ENCODE data around the gene TNFRSF8. TPM values are rescaled to one million over a fixed set of nuclear protein-coding genes. Genes with fewer than 3 reads are reported as not detected.

The TNFRSF8 gene
- total and polyA plus RNA-seq, 10 donors, result 1.3 to 7.6 (median 2.0) TPM

- DNase-seq, result peak; percentile 87
- Histone ChIP-seq H3K36me3 (peaks cover 0 to 62% (median 0%) of the 10 kb centered on the region in 6 donors), H3K27ac (peak overlapping the region; percentile 72 to 99 (median 98)), H3K27me3 (replicated peaks in 1 of 7) (no peaks in the 10 kb centered on the region), H3K4me1 (peaks cover 81 to 100% (median 99%) of the 10 kb centered on the region in 6 donors), H3K4me3 (peak overlapping the region in 2 of 8 donors; percentile 9 to 62), H3K9me3 (no peaks in the 10 kb centered on the region)
- intact Hi-C loops (cut with DNase I; ENCODE audit: low total_unique reads), result no loop called here
- no peak for TF ChIP-seq CTCF (IDR thresholded peaks at IDR 0.05 in 8 of 11, conservative IDR thresholded peaks at IDR 0.05 in 3 of 11)
- peak; percentile 70 to 81 (median 79) for TF ChIP-seq POLR2AphosphoS5 (IDR thresholded peaks at IDR 0.05)
- no peak for TF ChIP-seq POLR2A (IDR thresholded peaks at IDR 0.05)
- WGBS, 5 donors, result 46 to 67% (median 57%) methylated on average over 14 to 17 of the region's 17 CpGs
These were observed 112.1 kb downstream of the TNFRSF8 start for GRCh38 chr1:12174924-12175810.

DNA sequence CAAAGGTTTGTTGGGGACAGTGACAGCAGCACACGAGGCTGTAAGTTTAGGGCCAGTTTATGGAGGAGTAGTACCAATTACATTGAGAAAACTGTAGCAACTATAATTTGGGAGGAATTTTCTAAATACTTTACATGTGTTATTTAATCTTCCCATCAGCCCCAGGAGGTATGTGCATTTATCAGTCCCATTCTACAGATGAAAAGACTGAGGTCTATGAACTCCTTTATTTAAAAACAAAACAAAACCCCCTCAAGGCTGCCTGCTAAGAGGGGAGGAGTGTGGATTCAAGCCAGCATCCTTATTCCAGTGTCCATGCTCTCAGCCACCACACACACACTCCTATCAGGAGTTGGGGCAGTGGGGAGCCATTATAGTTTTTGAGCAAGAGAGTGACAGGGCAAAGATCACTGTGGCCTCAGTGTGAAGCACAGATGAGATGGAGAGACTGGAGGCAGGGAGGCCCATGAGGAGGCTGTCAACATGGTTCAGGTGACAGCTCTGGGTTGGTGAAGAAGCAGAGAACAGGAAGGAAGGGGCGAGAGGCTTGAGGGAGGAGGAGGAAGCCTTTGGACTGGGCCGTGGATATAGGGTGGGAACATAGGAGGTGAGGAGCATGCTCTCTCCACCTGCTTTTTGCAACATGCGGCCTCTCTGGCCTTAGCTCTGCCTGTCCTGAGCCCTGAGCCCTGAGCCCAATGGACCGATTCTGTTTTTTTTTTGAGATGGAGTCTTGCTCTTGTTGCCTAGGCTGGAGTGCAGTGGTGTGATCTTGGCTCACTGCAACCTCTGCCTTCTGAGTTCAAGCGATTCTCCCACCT, 113.4 kb downstream of the TNFRSF8 start:
- H3K9me3 ChIP-seq, result no peaks in the 10 kb centered on the region
- intact Hi-C loops (cut with DNase I; ENCODE audit: low total_unique reads), result no loop called here
- H3K4me1 ChIP-seq, result peaks cover 84 to 100% (median 100%) of the 10 kb centered on the region in 6 donors
- H3K36me3 ChIP-seq, result peaks cover 0 to 62% (median 0%) of the 10 kb centered on the region in 6 donors
- peak overlapping the region; percentile 55 to 99 (median 98) for H3K27ac ChIP-seq
- DNase-seq, result no peak
- peak overlapping the region in 1 of 8 donors; percentile 52 for H3K4me3 ChIP-seq
- TF ChIP-seq CTCF (IDR thresholded peaks at IDR 0.05 in 8 of 11, conservative IDR thresholded peaks at IDR 0.05 in 3 of 11) (no peak), POLR2AphosphoS5 (IDR thresholded peaks at IDR 0.05) (peak in 1 of 3 donors; percentile 23), POLR2A (IDR thresholded peaks at IDR 0.05) (no peak)
- no peaks in the 10 kb centered on the region for H3K27me3 ChIP-seq (replicated peaks in 1 of 7)
- WGBS, 5 donors, result 70 to 80% (median 74%) methylated on average over 6 of the region's 6 CpGs

- WGBS, 5 donors, result 71 to 81% (median 73%) methylated on average over 23 to 24 of the region's 24 CpGs
- peaks cover 0 to 65% (median 0%) of the 10 kb centered on the region in 6 donors for H3K36me3 ChIP-seq
- peak overlapping the region; percentile 55 to 99 (median 98) for H3K27ac ChIP-seq
- H3K9me3 ChIP-seq, result no peaks in the 10 kb centered on the region
- no peak for DNase-seq
- intact Hi-C loops (cut with DNase I; ENCODE audit: low total_unique reads), result no loop called here
- TF ChIP-seq POLR2AphosphoS5 (IDR thresholded peaks at IDR 0.05), result peak in 1 of 3 donors; percentile 18
- no peak for TF ChIP-seq POLR2A (IDR thresholded peaks at IDR 0.05)
- peak in 1 of 11 experiments; percentile 6 for TF ChIP-seq CTCF (IDR thresholded peaks at IDR 0.05 in 8 of 11, conservative IDR thresholded peaks at IDR 0.05 in 3 of 11)
- H3K4me3 ChIP-seq, result peak overlapping the region in 2 of 8 donors; percentile 6 to 52
- peaks cover 75 to 100% (median 100%) of the 10 kb centered on the region in 6 donors for H3K4me1 ChIP-seq
- no peaks in the 10 kb centered on the region for H3K27me3 ChIP-seq (replicated peaks in 1 of 7)
These were observed 114.3 kb downstream of the TNFRSF8 start for GRCh38 chr1:12177156-12177998.

All from spleen (tissue), 11 donors.